H1 (cell line): ENCODE results near the gene TRPV4. TPM values are rescaled to one million over a fixed set of nuclear protein-coding genes. Genes with fewer than 3 reads are reported as not detected.

Source experiments
- JUN ChIP-seq: IDR thresholded peaks from 2 replicates; pipeline ENCODE4 v1.6.1; 2011; ENCODE audit warnings: low read depth, mild to moderate bottlenecking, improper control_type of control experiment, low read length
- JUND ChIP-seq: IDR thresholded peaks from 2 replicates; pipeline ENCODE4 v1.6.1; 2011; ENCODE audit warnings: mild to moderate bottlenecking, improper control_type of control experiment, low read length
- polyA plus RNA-seq, 7 experiments: library from polyadenylated mRNA; depleted of rRNA in 3 of 7; stranded (reverse) in 5 of 7; unstranded in 2 of 7; fragments of >200 nt in 5 of 7; fragments of 200-250 nt in 2 of 7; gene quantifications; 1 replicate in 5 of 7; 2 replicates in 1 of 7; 4 replicates in 1 of 7; pipeline versions ENCODE4 v1.2.1 to v1.2.3, GENCODE V29; 2011 to 2013; ENCODE audit warnings: missing spikeins in 2 of 7, mixed read lengths in 2 of 7
- total RNA-seq: library from RNA; stranded (reverse); fragmentation: NEBNext Ultra II Directional; extraction: Animal tissue kit (Norgen Biotek cat#: 25700); gene quantifications from 2 replicates; pipeline ENCODE4 v1.2.1, GENCODE V29; 2021

The TRPV4 gene
- total and polyA plus RNA-seq, 2 of the 8 experiments (the other 6 are each of a cell fraction or from before 2014, with no cell fraction given): 2.1 to 6.2 TPM

DNA sequence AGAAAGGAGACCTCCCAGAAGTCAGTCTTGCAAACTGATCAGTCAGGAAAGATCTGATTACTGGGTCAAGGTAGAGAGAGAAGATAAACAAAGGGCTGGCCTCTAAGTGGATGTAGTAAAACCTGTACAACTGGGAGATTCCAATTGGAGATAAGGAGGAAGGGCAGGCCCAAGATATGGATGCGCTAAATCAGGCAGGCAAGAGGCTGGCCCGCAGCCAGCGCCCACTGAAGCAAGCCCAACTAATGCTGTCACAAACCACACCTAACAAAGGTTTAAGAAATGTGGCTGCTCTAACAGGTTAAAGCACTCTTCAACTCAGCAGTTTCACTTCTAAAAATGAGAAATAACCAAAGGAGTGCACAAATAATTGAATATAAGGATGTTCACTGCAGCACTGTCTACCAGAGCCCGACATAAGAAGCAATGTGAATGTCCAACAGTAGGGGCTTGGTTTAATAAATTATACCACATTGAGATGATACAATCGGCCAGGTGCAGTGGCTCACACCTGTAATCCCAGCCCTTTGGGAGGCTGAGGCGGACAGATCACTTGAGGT, 42.5 kb upstream of the TRPV4 start (continued):
- TF ChIP-seq JUN (no peak), JUND (no peak)
